ENCODE results near the gene WNT11.

The WNT11 gene

GRCh38 chr11:76152741-76153570 lies 53.3 kb downstream of the WNT11 start:
- DNase-seq (ENCODE audit: low spot score), result peak; percentile 14

- DNase-seq (ENCODE audit: low spot score), result peak; percentile 92
Observed at GRCh38 chr11:76152086-76152681, 54.1 kb downstream of the WNT11 start.

GRCh38 chr11:76151556-76152085 lies 54.7 kb downstream of the WNT11 start:
- no peak for DNase-seq (ENCODE audit: low spot score)

- no peak for DNase-seq (ENCODE audit: low spot score)
Observed at GRCh38 chr11:76150141-76150540, 56.2 kb downstream of the WNT11 start.

- no peak for DNase-seq (ENCODE audit: low spot score)
Observed at GRCh38 chr11:76149713-76150112, 56.6 kb downstream of the WNT11 start.

GRCh38 chr11:76148941-76149613 lies 57.2 kb downstream of the WNT11 start:
- no peak for DNase-seq (ENCODE audit: low spot score)

- DNase-seq (ENCODE audit: low spot score), result no peak
Observed at GRCh38 chr11:76148231-76148630, 58.1 kb downstream of the WNT11 start.

GRCh38 chr11:76147106-76147740 lies 59.1 kb downstream of the WNT11 start:
- no peak for DNase-seq (ENCODE audit: low spot score)

GRCh38 chr11:76143274-76143673 lies 63.0 kb downstream of the WNT11 start:
- DNase-seq (ENCODE audit: low spot score), result no peak

- no peak for DNase-seq (ENCODE audit: low spot score)
Observed at GRCh38 chr11:76141901-76142588, 64.3 kb downstream of the WNT11 start.

GRCh38 chr11:76140912-76141574 lies 65.3 kb downstream of the WNT11 start:
- no peak for DNase-seq (ENCODE audit: low spot score)

- DNase-seq (ENCODE audit: low spot score), result no peak
Observed at GRCh38 chr11:76139314-76139713, 67.0 kb downstream of the WNT11 start.
